ENCODE data around the gene IL15RA. TPM values are rescaled to one million over a fixed set of nuclear protein-coding genes. Genes with fewer than 3 reads are reported as not detected.

The IL15RA gene
- total RNA-seq, 4 donors from 2014 or later, result 9.0 to 18.6 (median 12.6) TPM

DNA sequence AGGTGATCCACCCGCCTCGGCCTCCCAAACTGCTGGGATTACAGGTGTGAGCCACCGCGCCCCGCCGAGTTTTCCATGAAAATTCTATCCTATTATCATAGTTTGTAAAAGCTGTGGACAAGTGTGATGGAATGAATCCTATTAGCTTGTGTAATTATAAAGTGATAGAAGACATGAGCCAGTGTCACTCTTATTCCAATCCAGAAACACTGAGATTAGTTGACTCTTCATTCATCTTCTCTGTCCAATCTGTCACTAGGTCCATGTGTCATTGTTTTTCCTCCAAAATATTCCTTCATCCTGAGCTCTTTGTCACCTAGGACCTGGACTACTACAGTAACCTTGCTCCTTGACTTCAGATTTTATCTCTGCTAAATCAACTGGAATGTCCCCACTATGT lies 73.8 kb downstream of the IL15RA start:
- Histone ChIP-seq H3K27ac (no peak overlapping the region), H3K36me3 (peaks cover 0 to 47% (median 0%) of the 10 kb centered on the region in 3 donors), H3K9me3 (peaks cover 0 to under 1% (median 0%) of the 10 kb centered on the region in 4 donors), H3K27me3 (no peaks in the 10 kb centered on the region), H3K4me3 (no peak overlapping the region), H3K4me1 (peaks cover 0 to 4% (median 0%) of the 10 kb centered on the region in 4 donors)
- TF ChIP-seq, protein P1, sequence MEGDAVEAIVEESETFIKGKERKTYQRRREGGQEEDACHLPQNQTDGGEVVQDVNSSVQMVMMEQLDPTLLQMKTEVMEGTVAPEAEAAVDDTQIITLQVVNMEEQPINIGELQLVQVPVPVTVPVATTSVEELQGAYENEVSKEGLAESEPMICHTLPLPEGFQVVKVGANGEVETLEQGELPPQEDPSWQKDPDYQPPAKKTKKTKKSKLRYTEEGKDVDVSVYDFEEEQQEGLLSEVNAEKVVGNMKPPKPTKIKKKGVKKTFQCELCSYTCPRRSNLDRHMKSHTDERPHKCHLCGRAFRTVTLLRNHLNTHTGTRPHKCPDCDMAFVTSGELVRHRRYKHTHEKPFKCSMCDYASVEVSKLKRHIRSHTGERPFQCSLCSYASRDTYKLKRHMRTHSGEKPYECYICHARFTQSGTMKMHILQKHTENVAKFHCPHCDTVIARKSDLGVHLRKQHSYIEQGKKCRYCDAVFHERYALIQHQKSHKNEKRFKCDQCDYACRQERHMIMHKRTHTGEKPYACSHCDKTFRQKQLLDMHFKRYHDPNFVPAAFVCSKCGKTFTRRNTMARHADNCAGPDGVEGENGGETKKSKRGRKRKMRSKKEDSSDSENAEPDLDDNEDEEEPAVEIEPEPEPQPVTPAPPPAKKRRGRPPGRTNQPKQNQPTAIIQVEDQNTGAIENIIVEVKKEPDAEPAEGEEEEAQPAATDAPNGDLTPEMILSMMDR (IDR thresholded peaks at IDR 0.05), result no peak
- TF ChIP-seq EP300 (IDR thresholded peaks at IDR 0.05) (no peak), POLR2A (IDR thresholded peaks at IDR 0.05) (no peak)
- WGBS, 2 donors, result 94 to 98% methylated on average over 6 of the region's 6 CpGs
- no peak for DNase-seq (ENCODE audit: low spot score in 2 of 2)

DNA sequence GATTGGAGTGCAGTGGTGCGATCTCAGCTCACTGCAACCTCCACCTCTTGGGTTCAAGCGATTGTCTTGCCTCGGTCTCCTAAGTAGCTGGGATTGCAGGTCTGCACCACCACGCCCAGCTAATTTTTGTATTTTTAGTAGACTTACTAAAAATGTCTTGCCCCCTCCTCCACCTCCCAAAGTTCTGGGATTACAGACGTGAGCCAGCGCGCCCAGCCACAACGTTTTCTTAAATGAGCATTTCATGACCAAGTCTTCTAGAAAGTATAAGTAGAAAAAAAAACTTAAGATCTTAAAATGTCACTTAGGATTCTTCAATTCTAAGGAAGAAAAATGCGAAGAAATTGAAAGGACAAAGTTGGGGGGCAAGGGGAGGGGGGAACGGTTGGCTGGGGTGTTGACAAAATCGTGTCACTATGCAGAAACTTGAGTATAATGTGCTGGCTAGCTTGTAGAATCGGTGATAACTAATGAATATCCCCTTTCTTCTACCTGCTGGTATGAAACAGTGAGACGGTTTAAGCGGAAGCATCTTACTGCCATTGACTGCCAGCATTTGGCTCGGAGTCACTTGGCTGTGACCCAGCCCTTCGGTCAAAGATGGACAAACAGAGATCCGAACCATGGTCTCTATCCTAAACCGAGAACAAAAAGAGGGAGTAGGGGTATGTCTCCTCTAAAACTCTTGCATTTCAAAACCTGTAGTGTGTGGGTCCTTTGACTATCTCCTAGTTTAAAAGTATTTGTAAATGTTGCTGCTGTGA lies 74.7 kb downstream of the IL15RA start:
- Histone ChIP-seq H3K9me3 (peaks cover 0 to 9% (median 0%) of the 10 kb centered on the region in 4 donors), H3K27ac (no peak overlapping the region), H3K4me3 (no peak overlapping the region), H3K36me3 (peaks cover 0 to 48% (median 0%) of the 10 kb centered on the region in 3 donors), H3K27me3 (no peaks in the 10 kb centered on the region), H3K4me1 (peaks cover 0 to 4% (median 0%) of the 10 kb centered on the region in 4 donors)
- TF ChIP-seq EP300 (IDR thresholded peaks at IDR 0.05) (no peak), POLR2A (IDR thresholded peaks at IDR 0.05) (no peak)
- TF ChIP-seq, protein P1 (IDR thresholded peaks at IDR 0.05), result no peak
- DNase-seq (ENCODE audit: low spot score in 2 of 2), result no peak
- WGBS, 2 donors, result 81 to 83% methylated on average over 18 of the region's 18 CpGs

Small RNA genes lying within 50 kb of the gene (small RNA-seq; reads per million reads assigned to genes)
- gene RF00397, result not detected

Other genes starting within 250 kb of the IL15RA start
- gene GDI2, start 164.1 kb downstream of the IL15RA start, total RNA-seq, result 100 to 1,000 TPM; 175 to 225 (median 199) TPM
- 10 to 100 TPM; 20.5 to 24.0 (median 21.2) TPM for gene ANKRD16, start 87.7 kb downstream of the IL15RA start, total RNA-seq
- gene FBH1, start 87.3 kb downstream of the IL15RA start, total RNA-seq, result 100 to 1,000 TPM in 2 of 4 donors, 10 to 100 TPM in 2; 64.0 to 109 (median 96.6) TPM
- gene IL2RA, start 84.8 kb upstream of the IL15RA start, total RNA-seq, result 1 to 10 TPM in 1 of 4 donors, under 1 TPM in 2, not detected in 1; 0.42 to 2.2 (median 0.60) TPM
- gene RBM17, start 111.5 kb upstream of the IL15RA start, total RNA-seq, result 100 to 1,000 TPM in 2 of 4 donors, 10 to 100 TPM in 2; 70.6 to 109 (median 94.3) TPM
- 100 to 1,000 TPM in 2 of 4 donors, 10 to 100 TPM in 2; 72.0 to 183 (median 98.7) TPM for gene PFKFB3, start 225.4 kb upstream of the IL15RA start, total RNA-seq